ENCODE results near the gene ANP32A. TPM values are rescaled to one million over a fixed set of nuclear protein-coding genes. Genes with fewer than 3 reads are reported as not detected.

The ANP32A gene
- total RNA-seq, 1 donor from 2014 or later: 355 TPM

GRCh38 chr15:68792901-68793766 lies 27.6 kb downstream of the ANP32A start:
- H3K4me3 Mint-ChIP-seq: no peak overlapping the region
- H3K4me1 Mint-ChIP-seq: peaks cover 85% of the 10 kb centered on the region
- no peaks in the 10 kb centered on the region for H3K9me3 Mint-ChIP-seq
- no peak for TF ChIP-seq CTCF (conservative IDR thresholded peaks at IDR 0.05)
- H3K27me3 Mint-ChIP-seq (ENCODE audit: low read depth): no peaks in the 10 kb centered on the region
- peaks cover 8% of the 10 kb centered on the region for H3K36me3 Mint-ChIP-seq (ENCODE audit: low read depth)
- DNase-seq (ENCODE audit: low read depth, low spot score): no peak
- H3K27ac Mint-ChIP-seq (ENCODE audit: unreplicated experiment): peak overlapping the region; percentile 65

- Mint-ChIP-seq H3K27me3 (ENCODE audit: low read depth) (no peaks in the 10 kb centered on the region), H3K4me1 (peaks cover 70% of the 10 kb centered on the region), H3K4me3 (no peak overlapping the region), H3K9me3 (no peaks in the 10 kb centered on the region), H3K27ac (ENCODE audit: unreplicated experiment) (no peak overlapping the region), H3K36me3 (ENCODE audit: low read depth) (peaks cover 3% of the 10 kb centered on the region)
- no peak for TF ChIP-seq CTCF (conservative IDR thresholded peaks at IDR 0.05)
- DNase-seq (ENCODE audit: low read depth, low spot score): no peak
Measured at GRCh38 chr15:68791431-68792283, 29.0 kb downstream of the ANP32A start.

- Mint-ChIP-seq H3K27ac (ENCODE audit: unreplicated experiment) (peak overlapping the region; percentile 82), H3K27me3 (ENCODE audit: low read depth) (no peaks in the 10 kb centered on the region), H3K9me3 (no peaks in the 10 kb centered on the region), H3K36me3 (ENCODE audit: low read depth) (peaks cover 3% of the 10 kb centered on the region), H3K4me1 (peaks cover 62% of the 10 kb centered on the region), H3K4me3 (no peak overlapping the region)
- no peak for TF ChIP-seq CTCF (conservative IDR thresholded peaks at IDR 0.05)
- no peak for DNase-seq (ENCODE audit: low read depth, low spot score)
Measured at GRCh38 chr15:68790910-68791309, 29.8 kb downstream of the ANP32A start.

- Mint-ChIP-seq H3K27ac (ENCODE audit: unreplicated experiment) (peak overlapping the region; percentile 62), H3K36me3 (ENCODE audit: low read depth) (peaks cover 8% of the 10 kb centered on the region), H3K9me3 (no peaks in the 10 kb centered on the region), H3K27me3 (ENCODE audit: low read depth) (no peaks in the 10 kb centered on the region), H3K4me3 (no peak overlapping the region), H3K4me1 (peaks cover 55% of the 10 kb centered on the region)
- no peak for DNase-seq (ENCODE audit: low read depth, low spot score)
- TF ChIP-seq CTCF (conservative IDR thresholded peaks at IDR 0.05): no peak
Measured at GRCh38 chr15:68790242-68790575, 30.5 kb downstream of the ANP32A start.

GRCh38 chr15:68789534-68790241 lies 31.0 kb downstream of the ANP32A start:
- Mint-ChIP-seq H3K27me3 (ENCODE audit: low read depth) (no peaks in the 10 kb centered on the region), H3K4me3 (peak overlapping the region; percentile 19), H3K4me1 (peaks cover 50% of the 10 kb centered on the region), H3K36me3 (ENCODE audit: low read depth) (peaks cover 8% of the 10 kb centered on the region), H3K27ac (ENCODE audit: unreplicated experiment) (peak overlapping the region; percentile 62), H3K9me3 (no peaks in the 10 kb centered on the region)
- DNase-seq (ENCODE audit: low read depth, low spot score): no peak
- TF ChIP-seq CTCF (conservative IDR thresholded peaks at IDR 0.05): no peak
